SK-N-SH treated with all-trans-retinoic acid at 6 μM for 48 hours (cell line): Measurements from ENCODE around the gene LHX6.

Experiments used
- ATAC-seq: fragments of 200-7000 bp; cut with Tn5 transposase; 3 replicates; pipeline ENCODE4 v1.9.1; 2020; ENCODE audit warnings: mild to moderate bottlenecking, moderate library complexity
- ARNTL ChIP-seq: fragments of 450-650 bp; formaldehyde crosslinking; IDR thresholded peaks from 2 replicates; pipeline ENCODE4 v1.5.0; 2020; ENCODE audit warnings: low read depth, mild to moderate bottlenecking, moderate library complexity, borderline replicate concordance
- CREB5 ChIP-seq: fragments of 250-450 bp; sonication (Bioruptor Pico); IDR thresholded peaks from 2 replicates; pipeline ENCODE4 v1.5.1; 2020; ENCODE audit warnings: low read depth, mild to moderate bottlenecking, moderate library complexity
- CSDC2 ChIP-seq: fragments of 250-450 bp; sonication (Bioruptor Pico); IDR thresholded peaks from 2 replicates; pipeline ENCODE4 v1.5.0; 2020; ENCODE audit warnings: mild to moderate bottlenecking, moderate library complexity
- ESRRG ChIP-seq: fragments of 250-450 bp; sonication (Bioruptor Pico); IDR thresholded peaks from 2 replicates; pipeline ENCODE4 v1.6.1; 2021; ENCODE audit warnings: mild to moderate bottlenecking
- GLIS3 ChIP-seq: fragments of 250-450 bp; sonication (Bioruptor Pico); IDR thresholded peaks from 2 replicates; pipeline ENCODE4 v1.5.0; 2020; ENCODE audit warnings: mild to moderate bottlenecking, moderate library complexity
- ISL1 ChIP-seq: fragments of 250-450 bp; sonication (Bioruptor Pico); IDR thresholded peaks from 2 replicates; pipeline ENCODE4 v2.1.2; 2022; ENCODE audit warnings: mild to moderate bottlenecking, moderate library complexity
- OSR1 ChIP-seq: fragments of 250-450 bp; sonication (Bioruptor Pico); IDR thresholded peaks from 2 replicates; pipeline ENCODE4 v1.8.0; 2022; ENCODE audit warnings: moderate library complexity, mild to moderate bottlenecking, inconsistent platforms
- PATZ1 ChIP-seq: fragments of 250-450 bp; sonication (Bioruptor Pico); IDR thresholded peaks from 2 replicates; pipeline ENCODE4 v1.8.0; 2020; ENCODE audit warnings: mild to moderate bottlenecking, moderate library complexity, borderline replicate concordance
- POU6F1 ChIP-seq: fragments of 250-450 bp; sonication (Bioruptor Pico); IDR thresholded peaks from 2 replicates; pipeline ENCODE4 v1.8.0; 2021; ENCODE audit warnings: low read depth, mild to moderate bottlenecking, moderate library complexity, borderline replicate concordance
- PPARA ChIP-seq: fragments of 250-450 bp; sonication (Bioruptor Pico); IDR thresholded peaks from 2 replicates; pipeline ENCODE4 v1.5.0; 2020; ENCODE audit warnings: mild to moderate bottlenecking, borderline replicate concordance
- RARB ChIP-seq: fragments of 250-450 bp; sonication (Bioruptor Pico); IDR thresholded peaks from 2 replicates; pipeline ENCODE4 v1.8.0; 2021; ENCODE audit warnings: mild to moderate bottlenecking, moderate library complexity
- TCF4 ChIP-seq: fragments of 250-450 bp; sonication (Bioruptor Pico); IDR thresholded peaks from 2 replicates; pipeline ENCODE4 v1.8.0; 2021; ENCODE audit warnings: mild to moderate bottlenecking, moderate library complexity, borderline replicate concordance
- TOX ChIP-seq: fragments of 250-450 bp; sonication (Bioruptor Pico); IDR thresholded peaks from 2 replicates; pipeline ENCODE4 v1.8.0; 2021; ENCODE audit warnings: mild to moderate bottlenecking, moderate library complexity, borderline replicate concordance
- TSHZ2 ChIP-seq: fragments of 250-450 bp; sonication (Bioruptor Pico); IDR thresholded peaks from 2 replicates; pipeline ENCODE4 v1.5.0; 2020; ENCODE audit warnings: mild to moderate bottlenecking, moderate library complexity
- ZFP3 ChIP-seq: fragments of 250-450 bp; sonication (Bioruptor Pico); IDR thresholded peaks from 2 replicates; pipeline ENCODE4 v1.5.0; 2020; ENCODE audit warnings: mild to moderate bottlenecking, moderate library complexity
- ZFP30 ChIP-seq: fragments of 450-650 bp; formaldehyde crosslinking; IDR thresholded peaks from 2 replicates; pipeline ENCODE4 v1.5.0; 2022; ENCODE audit warnings: mild to moderate bottlenecking, moderate library complexity
- ZNF565 ChIP-seq: fragments of 450-650 bp; formaldehyde crosslinking; conservative IDR thresholded peaks from 2 replicates; pipeline ENCODE4 v1.5.0; 2020; ENCODE audit warnings: low read depth, mild to moderate bottlenecking, moderate library complexity
- ZNF70 ChIP-seq: fragments of 450-650 bp; formaldehyde crosslinking; IDR thresholded peaks from 2 replicates; pipeline ENCODE4 v1.5.0; 2020; ENCODE audit warnings: mild to moderate bottlenecking, moderate library complexity
- ZNF8 ChIP-seq: fragments of 450-650 bp; formaldehyde crosslinking; IDR thresholded peaks from 2 replicates; pipeline ENCODE4 v1.5.0; 2020; ENCODE audit warnings: mild to moderate bottlenecking, moderate library complexity
- TF ChIP-seq, protein P1 (sequence below): fragments of 250-450 bp; sonication (Bioruptor Pico); IDR thresholded peaks from 2 replicates; pipeline ENCODE4 v1.5.1; 2021; ENCODE audit warnings: mild to moderate bottlenecking, moderate library complexity

The LHX6 gene

GRCh38 chr9:122212473-122213004, 16.2 kb downstream of the LHX6 start (continued):
- TF ChIP-seq ARNTL (CRISPR knock-in tag) (no peak), TCF4 (CRISPR knock-in tag) (no peak)

DNA sequence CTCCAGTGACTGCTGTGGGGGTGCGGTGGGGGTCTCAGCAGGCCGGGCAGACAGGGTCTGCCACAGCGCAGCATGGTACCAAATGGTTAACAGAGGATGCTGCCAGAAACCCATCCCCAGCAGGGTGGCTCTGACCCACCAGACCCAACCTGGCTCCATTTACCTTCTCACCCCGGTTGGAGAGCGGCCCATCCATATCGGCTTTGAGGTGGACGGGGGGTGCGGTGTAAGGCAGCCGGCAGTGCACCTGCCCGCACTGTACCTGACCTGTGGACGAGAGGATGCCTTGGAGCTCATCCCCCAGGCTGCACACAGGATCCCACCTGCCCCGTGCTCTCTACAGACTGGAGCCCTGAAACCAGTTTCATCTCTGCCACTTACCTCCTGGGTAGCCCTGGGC, 19.3 kb downstream of the LHX6 start:
- ATAC-seq: no peak
- TF ChIP-seq GLIS3 (CRISPR knock-in tag) (no peak), ZNF70 (CRISPR knock-in tag) (no peak), ZFP30 (CRISPR knock-in tag) (no peak), OSR1 (CRISPR knock-in tag) (no peak), CREB5 (no peak), ARNTL (CRISPR knock-in tag) (no peak), RARB (CRISPR knock-in tag) (no peak), TSHZ2 (no peak), TOX (CRISPR knock-in tag) (no peak), PATZ1 (no peak), ISL1 (CRISPR knock-in tag) (no peak), ZFP3 (no peak), POU6F1 (CRISPR knock-in tag) (no peak), CSDC2 (CRISPR knock-in tag) (no peak), PPARA (CRISPR knock-in tag) (no peak), ZNF565 (no peak), ZNF8 (CRISPR knock-in tag) (no peak), ESRRG (CRISPR knock-in tag) (no peak), TCF4 (CRISPR knock-in tag) (no peak)
- TF ChIP-seq, protein P1, sequence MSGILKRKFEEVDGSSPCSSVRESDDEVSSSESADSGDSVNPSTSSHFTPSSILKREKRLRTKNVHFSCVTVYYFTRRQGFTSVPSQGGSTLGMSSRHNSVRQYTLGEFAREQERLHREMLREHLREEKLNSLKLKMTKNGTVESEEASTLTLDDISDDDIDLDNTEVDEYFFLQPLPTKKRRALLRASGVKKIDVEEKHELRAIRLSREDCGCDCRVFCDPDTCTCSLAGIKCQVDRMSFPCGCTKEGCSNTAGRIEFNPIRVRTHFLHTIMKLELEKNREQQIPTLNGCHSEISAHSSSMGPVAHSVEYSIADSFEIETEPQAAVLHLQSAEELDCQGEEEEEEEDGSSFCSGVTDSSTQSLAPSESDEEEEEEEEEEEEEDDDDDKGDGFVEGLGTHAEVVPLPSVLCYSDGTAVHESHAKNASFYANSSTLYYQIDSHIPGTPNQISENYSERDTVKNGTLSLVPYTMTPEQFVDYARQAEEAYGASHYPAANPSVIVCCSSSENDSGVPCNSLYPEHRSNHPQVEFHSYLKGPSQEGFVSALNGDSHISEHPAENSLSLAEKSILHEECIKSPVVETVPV: no peak

DNA sequence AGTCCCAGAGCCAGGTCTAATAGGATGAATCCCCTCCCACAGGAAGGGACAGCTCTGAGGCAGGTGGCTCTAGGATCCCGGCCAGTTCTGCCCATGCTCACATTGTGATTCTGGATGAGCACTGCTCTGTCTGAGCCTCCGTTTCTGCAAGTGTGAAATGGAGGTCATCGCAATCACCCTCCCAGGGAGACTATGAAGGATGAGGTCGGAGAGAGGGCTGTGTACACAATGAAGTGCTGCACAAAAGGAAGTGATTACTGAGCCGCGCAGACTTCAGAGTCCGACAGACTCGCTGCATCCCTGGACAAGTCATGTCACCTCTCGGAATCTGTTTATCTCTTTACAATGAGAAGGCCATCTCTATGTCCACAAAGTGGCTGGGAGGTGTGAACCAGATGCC, 21.7 kb downstream of the LHX6 start:
- TF ChIP-seq ZFP30 (CRISPR knock-in tag) (no peak), TOX (CRISPR knock-in tag) (no peak), ZNF565 (no peak), ISL1 (CRISPR knock-in tag) (no peak), GLIS3 (CRISPR knock-in tag) (no peak), TCF4 (CRISPR knock-in tag) (no peak), PPARA (CRISPR knock-in tag) (no peak)
- ATAC-seq: no peak
